H9 (cell line): ENCODE results near the gene SKOR2. TPM values are rescaled to one million over a fixed set of nuclear protein-coding genes. Genes with fewer than 3 reads are reported as not detected.
A peak's percentile ranks its signal among the peaks of the same experiment; 100 is the strongest.

Experiments
- DNase-seq: peaks from one replicate; pipeline ENCODE4 v3.0.0-alpha.2; 2017
- H2AFZ ChIP-seq: one replicate; pipeline ENCODE4 v1.6.1; 2013; ENCODE audit warnings: mild to moderate bottlenecking, low read length, control low read depth, moderate library complexity
- H2AK5ac ChIP-seq: 2 replicates; pipeline ENCODE4 v1.6.1; 2013; ENCODE audit warnings: low read length, control low read depth, mixed read lengths; ENCODE audit not compliant: insufficient read length
- H2BK120ac ChIP-seq: one replicate; pipeline ENCODE4 v1.6.1; 2013; ENCODE audit warnings: low read depth, mild to moderate bottlenecking, low read length, control low read depth, inconsistent platforms; ENCODE audit not compliant: poor library complexity, severe bottlenecking
- H2BK12ac ChIP-seq: 2 replicates; pipeline ENCODE4 v1.6.1; 2013; ENCODE audit warnings: low read length, control low read depth, mixed read lengths, low read depth; ENCODE audit not compliant: insufficient read length
- H2BK15ac ChIP-seq: 2 replicates; pipeline ENCODE4 v1.6.1; 2013; ENCODE audit warnings: low read depth, low read length, control low read depth
- H2BK20ac ChIP-seq: one replicate; pipeline ENCODE4 v1.6.1; 2013; ENCODE audit warnings: low read depth, mild to moderate bottlenecking, low read length, control low read depth, inconsistent platforms; ENCODE audit not compliant: poor library complexity, severe bottlenecking
- H2BK5ac ChIP-seq: 2 replicates; pipeline ENCODE4 v1.6.1; 2013; ENCODE audit warnings: low read length, control low read depth, mixed read lengths; ENCODE audit not compliant: insufficient read length
- H3K14ac ChIP-seq: 2 replicates; pipeline ENCODE4 v1.6.1; 2013; ENCODE audit warnings: low read length, control low read depth; ENCODE audit not compliant: insufficient read depth
- H3K18ac ChIP-seq: 2 replicates; pipeline ENCODE4 v1.6.1; 2013; ENCODE audit warnings: low read depth, mild to moderate bottlenecking, mixed read lengths, low read length, control low read depth; ENCODE audit not compliant: insufficient read length
- H3K23ac ChIP-seq: 2 replicates; pipeline ENCODE4 v1.6.1; 2013; ENCODE audit warnings: low read length, control low read depth, mixed read lengths, low read depth; ENCODE audit not compliant: insufficient read length
- H3K23me2 ChIP-seq: 2 replicates; pipeline ENCODE4 v1.6.1; 2013; ENCODE audit warnings: low read depth, mild to moderate bottlenecking, mixed read lengths, low read length, control low read depth; ENCODE audit not compliant: insufficient read length, poor library complexity, severe bottlenecking
- H3K27ac ChIP-seq: 2 replicates; pipeline ENCODE4 v1.5.1; 2013; ENCODE audit warnings: low read length, control low read depth, mixed read lengths, low read depth; ENCODE audit not compliant: insufficient read length
- H3K27me3 ChIP-seq: 2 replicates; pipeline ENCODE4 v1.6.1; 2013; ENCODE audit warnings: low read length, control low read depth, inconsistent platforms; ENCODE audit not compliant: insufficient read depth
- H3K4ac ChIP-seq: 2 replicates; pipeline ENCODE4 v1.6.1; 2013; ENCODE audit warnings: low read depth, mild to moderate bottlenecking, control low read depth, inconsistent platforms, low read length, moderate library complexity
- H3K4me1 ChIP-seq: 2 replicates; pipeline ENCODE4 v1.6.1; 2013; ENCODE audit warnings: low read length, control low read depth, inconsistent platforms; ENCODE audit not compliant: insufficient read depth
- H3K4me2 ChIP-seq: 2 replicates; pipeline ENCODE4 v1.6.1; 2013; ENCODE audit warnings: low read length, control low read depth, mixed read lengths; ENCODE audit not compliant: insufficient read length, insufficient read depth
- H3K56ac ChIP-seq: 2 replicates; pipeline ENCODE4 v1.6.1; 2013; ENCODE audit warnings: low read depth, mild to moderate bottlenecking, mixed read lengths, low read length, control low read depth; ENCODE audit not compliant: insufficient read length
- H3K79me1 ChIP-seq: 2 replicates; pipeline ENCODE4 v1.6.1; 2013; ENCODE audit warnings: low read depth, mild to moderate bottlenecking, moderate library complexity, low read length, control low read depth, inconsistent platforms; ENCODE audit not compliant: insufficient read depth, poor library complexity, severe bottlenecking
- H3K79me2 ChIP-seq: 2 replicates; pipeline ENCODE4 v1.6.1; 2013; ENCODE audit warnings: low read length, control low read depth, inconsistent platforms; ENCODE audit not compliant: insufficient read depth
- H3K9ac ChIP-seq: 2 replicates; pipeline ENCODE4 v1.6.1; 2013; ENCODE audit warnings: low read length, control low read depth, mixed read lengths; ENCODE audit not compliant: insufficient read length; ENCODE audit errors: extremely low read depth
- H3K9me3 ChIP-seq: one replicate; pipeline ENCODE4 v1.6.1; 2013; ENCODE audit warnings: low read depth, low read length, inconsistent platforms; ENCODE audit not compliant: control insufficient read depth
- H3T11ph ChIP-seq: one replicate; pipeline ENCODE4 v1.6.1; 2013; ENCODE audit warnings: mild to moderate bottlenecking, low read length, control low read depth, inconsistent platforms
- H4K20me1 ChIP-seq: one replicate; pipeline ENCODE4 v1.6.1; 2013; ENCODE audit not compliant: control insufficient read depth, insufficient read length, insufficient read depth
- H4K5ac ChIP-seq: 2 replicates; pipeline ENCODE4 v1.6.1; 2013; ENCODE audit warnings: low read depth, mild to moderate bottlenecking, mixed read lengths, low read length, control low read depth; ENCODE audit not compliant: insufficient read length
- H4K8ac ChIP-seq: replicated peaks from 2 replicates; pipeline ENCODE4 v1.6.1; 2013; ENCODE audit warnings: low read length, control low read depth, mixed read lengths, low read depth; ENCODE audit not compliant: insufficient read length
- H4K91ac ChIP-seq: 2 replicates; pipeline ENCODE4 v1.6.1; 2013; ENCODE audit warnings: low read depth, mild to moderate bottlenecking, moderate library complexity, mixed read lengths, low read length, control low read depth; ENCODE audit not compliant: insufficient read length
- H3K27ac Mint-ChIP-seq, 3 experiments: 2 replicates in 2 of 3; 3 replicates in 1 of 3; pipeline ENCODE4 v1.8.0; 2020 to 2021; ENCODE audit warnings: mixed read lengths in 3 of 3, mild to moderate bottlenecking in 1 of 3, moderate library complexity in 1 of 3
- H3K27me3 Mint-ChIP-seq: 2 replicates; pipeline ENCODE4 v1.8.0; 2021; ENCODE audit warnings: low read depth, mild to moderate bottlenecking, moderate library complexity, mixed read lengths
- H3K36me3 Mint-ChIP-seq, 3 experiments: 2 replicates in 2 of 3; 3 replicates in 1 of 3; pipeline ENCODE4 v1.8.0; 2020 to 2021; ENCODE audit warnings: low read depth in 3 of 3, mixed read lengths in 3 of 3; ENCODE audit not compliant: insufficient read depth in 1 of 3
- H3K4me1 Mint-ChIP-seq, 2 experiments: 2 replicates each; pipeline ENCODE4 v1.8.0; 2020; ENCODE audit warnings: mixed read lengths in 2 of 2
- H3K4me3 Mint-ChIP-seq, 2 experiments: 2 replicates in 1 of 2; 3 replicates in 1 of 2; pipeline ENCODE4 v1.8.0; 2020 to 2021; ENCODE audit warnings: mild to moderate bottlenecking in 2 of 2, mixed read lengths in 2 of 2, moderate library complexity in 1 of 2
- H3K9me3 Mint-ChIP-seq, 2 experiments: 2 replicates in 1 of 2; 3 replicates in 1 of 2; pipeline ENCODE4 v1.8.0; 2020; ENCODE audit warnings: mild to moderate bottlenecking in 2 of 2, mixed read lengths in 2 of 2, moderate library complexity in 1 of 2
- WGBS: extraction: QIAGEN DNeasy Blood & Tissue Kit; methylation state at CpG from one replicate; pipeline ENCODE4 v1.1.7; 2013; ENCODE audit warnings: missing lambda C conversion rate, low lambda C conversion rate, mixed read lengths; ENCODE audit not compliant: insufficient read length; ENCODE audit errors: extremely low coverage; 5-methylcytosine and 5-hydroxymethylcytosine counted together
- total RNA-seq: library from RNA; stranded (reverse); gene quantifications from 2 replicates; pipeline ENCODE4 v1.2.1, GENCODE V29; 2021
- TF ChIP-seq, protein P1 (sequence below): fragments of 200-600 bp; sonication (generic); conservative IDR thresholded peaks from 3 replicates; pipeline ENCODE4 v1.8.0; 2021; ENCODE audit warnings: antibody characterized with exemption, mild to moderate bottlenecking

The SKOR2 gene
- total RNA-seq, 1 experiment from 2014 or later: 0.24 TPM

DNA sequence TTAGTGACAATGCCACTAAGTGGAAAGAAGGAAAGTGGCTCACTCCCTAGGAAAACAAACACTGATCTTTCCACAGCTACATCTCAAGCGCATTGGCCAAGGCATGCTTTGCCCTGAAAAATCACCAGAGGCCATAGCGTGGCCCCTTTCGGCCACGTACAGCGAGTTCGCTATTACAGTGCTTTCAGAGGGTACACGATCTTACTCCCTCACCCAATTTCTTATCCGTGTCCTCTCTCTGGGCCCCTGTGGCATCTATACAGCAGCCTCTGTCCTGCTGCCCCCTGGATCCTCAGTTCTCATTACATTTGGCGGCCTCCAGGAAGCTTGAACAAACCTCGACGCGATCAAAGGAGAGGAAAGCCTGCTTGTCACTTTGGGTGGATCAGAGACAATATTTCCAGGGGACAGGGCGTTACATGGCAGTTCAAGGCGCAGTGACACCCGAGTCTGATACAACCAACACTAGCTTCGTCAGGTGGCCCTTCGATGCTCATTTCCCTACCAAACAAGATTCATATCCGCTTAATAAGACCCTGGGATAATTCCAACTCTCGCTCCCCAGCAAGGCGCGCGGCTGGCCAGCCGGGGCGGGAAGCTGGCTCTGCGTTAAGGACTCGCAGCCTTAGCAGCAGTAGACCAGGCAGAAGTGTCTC, 941 bp downstream of the SKOR2 start:
- Histone ChIP-seq H2AK5ac (no peak overlapping the region), H2AFZ (no peak overlapping the region), H2BK20ac (no peak overlapping the region), H3K79me1 (no peaks in the 10 kb centered on the region), H3T11ph (no peak overlapping the region), H4K20me1 (peaks cover 7% of the 10 kb centered on the region), H3K14ac (no peak overlapping the region), H3K4me1 (0 out of 2 replicates have a peak, but pooled peaks cover 1% of the 10 kb centered on the region), H4K5ac (no peak overlapping the region), H2BK12ac (no peak overlapping the region), H3K23ac (no peak overlapping the region), H3K4ac (no peak overlapping the region), H3K79me2 (no peaks in the 10 kb centered on the region), H3K27me3 (peaks cover 75% of the 10 kb centered on the region), H3K9me3 (no peaks in the 10 kb centered on the region), H4K8ac (no peak overlapping the region), H3K18ac (no peak overlapping the region), H2BK5ac (no peak overlapping the region), H2BK15ac (no peak overlapping the region), H3K9ac (no peak overlapping the region), H3K4me2 (no peak overlapping the region), H4K91ac (no peak overlapping the region), H2BK120ac (no peak overlapping the region), H3K23me2 (peaks cover 13% of the 10 kb centered on the region), H3K56ac (no peak overlapping the region), H3K27ac (no peak overlapping the region)
- WGBS: no CpG with 5 or more reads among the region's 26 CpGs
- Mint-ChIP-seq H3K27me3 (peaks cover 88% of the 10 kb centered on the region), H3K4me3 (peak overlapping the region in 1 of 2 experiments; percentile 67; a peak in 3 of 5 replicates), H3K36me3 (peaks cover 0 to 3% (median under 1%) of the 10 kb centered on the region in 3 experiments; a peak in 1 of 7 replicates), H3K9me3 (peaks cover 9 to 17% of the 10 kb centered on the region in 2 experiments), H3K4me1 (peaks cover 39 to 64% of the 10 kb centered on the region in 2 experiments), H3K27ac (no peak overlapping the region)
- TF ChIP-seq, protein P1, sequence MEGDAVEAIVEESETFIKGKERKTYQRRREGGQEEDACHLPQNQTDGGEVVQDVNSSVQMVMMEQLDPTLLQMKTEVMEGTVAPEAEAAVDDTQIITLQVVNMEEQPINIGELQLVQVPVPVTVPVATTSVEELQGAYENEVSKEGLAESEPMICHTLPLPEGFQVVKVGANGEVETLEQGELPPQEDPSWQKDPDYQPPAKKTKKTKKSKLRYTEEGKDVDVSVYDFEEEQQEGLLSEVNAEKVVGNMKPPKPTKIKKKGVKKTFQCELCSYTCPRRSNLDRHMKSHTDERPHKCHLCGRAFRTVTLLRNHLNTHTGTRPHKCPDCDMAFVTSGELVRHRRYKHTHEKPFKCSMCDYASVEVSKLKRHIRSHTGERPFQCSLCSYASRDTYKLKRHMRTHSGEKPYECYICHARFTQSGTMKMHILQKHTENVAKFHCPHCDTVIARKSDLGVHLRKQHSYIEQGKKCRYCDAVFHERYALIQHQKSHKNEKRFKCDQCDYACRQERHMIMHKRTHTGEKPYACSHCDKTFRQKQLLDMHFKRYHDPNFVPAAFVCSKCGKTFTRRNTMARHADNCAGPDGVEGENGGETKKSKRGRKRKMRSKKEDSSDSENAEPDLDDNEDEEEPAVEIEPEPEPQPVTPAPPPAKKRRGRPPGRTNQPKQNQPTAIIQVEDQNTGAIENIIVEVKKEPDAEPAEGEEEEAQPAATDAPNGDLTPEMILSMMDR: no peak
- DNase-seq: peak; percentile 40
